GM23338 (cell line): ENCODE results near the gene PCDHA9. TPM values are rescaled to one million over a fixed set of nuclear protein-coding genes. Genes with fewer than 3 reads are reported as not detected.

Experiments
- ATAC-seq: fragments of 200-7000 bp; cut with Tn5 transposase; 3 replicates; pipeline ENCODE4 v1.9.1; 2020
- DNase-seq: peaks from one replicate; pipeline ENCODE4 v3.0.0-alpha.2; 2015; ENCODE audit warnings: low spot score
- H2AFZ ChIP-seq: fragments of 200-600 bp; sonication (generic); 2 replicates; pipeline ENCODE4 v1.8.0; 2016; ENCODE audit warnings: antibody characterized with exemption, mild to moderate bottlenecking, moderate library complexity
- H3F3A ChIP-seq: fragments of 200-600 bp; sonication (generic); replicated peaks from 2 replicates; pipeline ENCODE4 v1.8.0; 2017; ENCODE audit warnings: antibody characterized with exemption, mixed run types, low read depth
- H3K27ac ChIP-seq: fragments of 200-600 bp; sonication (generic); 2 replicates; pipeline ENCODE4 v1.6.1; 2016; ENCODE audit warnings: low read depth
- H3K27me3 ChIP-seq: fragments of 200-600 bp; sonication (generic); 2 replicates; pipeline ENCODE4 v1.8.0; 2016; ENCODE audit warnings: mild to moderate bottlenecking, mixed run types, moderate library complexity; ENCODE audit not compliant: insufficient read depth
- H3K36me3 ChIP-seq: fragments of 200-600 bp; sonication (generic); 2 replicates; pipeline ENCODE4 v1.8.0; 2016; ENCODE audit warnings: mild to moderate bottlenecking; ENCODE audit not compliant: insufficient read depth
- H3K4me1 ChIP-seq: fragments of 200-600 bp; sonication (generic); 2 replicates; pipeline ENCODE4 v1.8.0; 2016; ENCODE audit warnings: mild to moderate bottlenecking, moderate library complexity; ENCODE audit not compliant: insufficient read depth
- H3K4me2 ChIP-seq: fragments of 200-600 bp; sonication (generic); 2 replicates; pipeline ENCODE4 v1.7.1; 2017; ENCODE audit warnings: mixed run types
- H3K4me3 ChIP-seq: fragments of 200-600 bp; sonication (generic); 2 replicates; pipeline ENCODE4 v1.6.1; 2016; ENCODE audit warnings: mixed run types
- H3K79me2 ChIP-seq: fragments of 200-600 bp; sonication (generic); replicated peaks from 2 replicates; pipeline ENCODE4 v1.8.0; 2017; ENCODE audit warnings: mild to moderate bottlenecking; ENCODE audit not compliant: insufficient read depth
- H3K9me2 ChIP-seq: fragments of 200-600 bp; sonication (generic); 2 replicates; pipeline ENCODE4 v1.8.0; 2017; ENCODE audit not compliant: insufficient read depth
- H4K20me1 ChIP-seq: fragments of 200-600 bp; sonication (generic); replicated peaks from 2 replicates; pipeline ENCODE4 v1.8.0; 2017; ENCODE audit warnings: mild to moderate bottlenecking; ENCODE audit not compliant: insufficient read depth
- H3K27ac Mint-ChIP-seq: 2 replicates; pipeline ENCODE4 v1.8.0; 2020; ENCODE audit warnings: inconsistent platforms, mild to moderate bottlenecking, moderate library complexity, mixed read lengths
- H3K27me3 Mint-ChIP-seq: 3 replicates; pipeline ENCODE4 v1.8.0; 2022; ENCODE audit warnings: low read depth, mild to moderate bottlenecking, moderate library complexity, mixed read lengths, inconsistent platforms; ENCODE audit not compliant: insufficient read depth, poor library complexity
- H3K36me3 Mint-ChIP-seq: 3 replicates; pipeline ENCODE4 v1.8.0; 2021; ENCODE audit warnings: low read depth, mild to moderate bottlenecking, inconsistent platforms, moderate library complexity, mixed read lengths
- H3K4me1 Mint-ChIP-seq: 3 replicates; pipeline ENCODE4 v1.8.0; 2020; ENCODE audit warnings: mild to moderate bottlenecking, inconsistent platforms, mixed read lengths
- H3K4me3 Mint-ChIP-seq: 3 replicates; pipeline ENCODE4 v1.8.0; 2021; ENCODE audit warnings: moderate library complexity, mild to moderate bottlenecking, inconsistent platforms, mixed read lengths
- H3K9me3 Mint-ChIP-seq: 3 replicates; pipeline ENCODE4 v1.8.0; 2020; ENCODE audit warnings: moderate library complexity, mild to moderate bottlenecking, inconsistent platforms, mixed read lengths
- EZH2 ChIP-seq: fragments of 200-600 bp; sonication (generic); IDR thresholded peaks from one replicate; pipeline ENCODE4 v1.8.0; 2017; ENCODE audit warnings: antibody characterized with exemption, mild to moderate bottlenecking, low read depth; ENCODE audit not compliant: unreplicated experiment
- NANOG ChIP-seq: IDR thresholded peaks from 2 replicates; pipeline ENCODE4 v1.6.1; 2016; ENCODE audit warnings: antibody characterized with exemption, borderline replicate concordance
- REST ChIP-seq: IDR thresholded peaks from one replicate; pipeline ENCODE4 v1.6.1; 2018; ENCODE audit warnings: antibody characterized with exemption; ENCODE audit not compliant: unreplicated experiment
- ZNF462 ChIP-seq: fragments of 250-450 bp; sonication (Bioruptor Pico); IDR thresholded peaks from 2 replicates; pipeline ENCODE4 v1.5.0; 2020; ENCODE audit warnings: mild to moderate bottlenecking, moderate library complexity
- polyA plus RNA-seq: library from polyadenylated mRNA; unstranded; fragments of >200 nt; fragmentation: Nextera tagmentation; extraction: Ambion mirVana; gene quantifications from 2 replicates; pipeline ENCODE4 v1.2.1, GENCODE V29; 2016
- total RNA-seq: library from RNA; depleted of rRNA; stranded (reverse); fragments of >200 nt; shearing (Covaris generic); gene quantifications from 2 replicates; pipeline ENCODE4 v1.2.3, GENCODE V29; 2014

The PCDHA9 gene
- total and polyA plus RNA-seq, 2 experiments from 2014 or later, result 1.6 to 3.3 TPM

- TF ChIP-seq REST (peak; percentile 52), NANOG (no peak), EZH2 (no peak)
- Histone ChIP-seq H3K4me1 (no peaks in the 10 kb centered on the region; the same call in 1 of the 2 replicates), H4K20me1 (no peaks in the 10 kb centered on the region), H3K4me2 (no peak overlapping the region), H3K36me3 (no peaks in the 10 kb centered on the region), H3K79me2 (peaks cover 15% of the 10 kb centered on the region), H3K27me3 (no peaks in the 10 kb centered on the region), H3K27ac (no peak overlapping the region), H2AFZ (no peak overlapping the region), H3K9me2 (no peaks in the 10 kb centered on the region), H3K4me3 (no peak overlapping the region), H3F3A (no peaks in the 10 kb centered on the region)
- Mint-ChIP-seq H3K27ac (no peak overlapping the region), H3K9me3 (peaks cover 37% of the 10 kb centered on the region), H3K36me3 (peaks cover 51% of the 10 kb centered on the region), H3K27me3 (peaks cover 5% of the 10 kb centered on the region), H3K4me3 (peak overlapping the region; percentile 92; the same call in 1 of the 3 replicates), H3K4me1 (peaks cover 7% of the 10 kb centered on the region; the same call in 2 of the 3 replicates)
- DNase-seq (no peak), ATAC-seq (no peak)
Observed at GRCh38 chr5:140857177-140857986, 9.2 kb downstream of the PCDHA9 start.

GRCh38 chr5:140857987-140858240, 9.7 kb downstream of the PCDHA9 start:
- H3K4me1 ChIP-seq, result no peaks in the 10 kb centered on the region; the same call in 1 of the 2 replicates
- no peak overlapping the region for H3K27ac ChIP-seq

More at GRCh38 chr5:140857987-140858240, 9.7 kb downstream of the PCDHA9 start:
- DNase-seq (no peak), ATAC-seq (no peak)
- Histone ChIP-seq H3K79me2 (peaks cover 15% of the 10 kb centered on the region), H3K36me3 (no peaks in the 10 kb centered on the region), H2AFZ (no peak overlapping the region), H3K9me2 (no peaks in the 10 kb centered on the region), H3F3A (no peaks in the 10 kb centered on the region), H3K4me3 (no peak overlapping the region), H3K27me3 (no peaks in the 10 kb centered on the region), H4K20me1 (no peaks in the 10 kb centered on the region), H3K4me2 (no peak overlapping the region)
- Mint-ChIP-seq H3K9me3 (peaks cover 42% of the 10 kb centered on the region), H3K27me3 (peaks cover 5% of the 10 kb centered on the region), H3K4me1 (peaks cover 7% of the 10 kb centered on the region; the same call in 2 of the 3 replicates), H3K36me3 (peaks cover 56% of the 10 kb centered on the region), H3K4me3 (peak overlapping the region; percentile 30; the same call in 1 of the 3 replicates), H3K27ac (no peak overlapping the region)
- TF ChIP-seq ZNF462 (CRISPR knock-in tag), result no peak
- TF ChIP-seq EZH2, result no peak
